GM19240 (cell line): ENCODE data around the gene ALKBH5.

ENCODE experiments used
- DNase-seq: peaks from one replicate; pipeline ENCODE4 v3.0.0; 2011; ENCODE audit warnings: low spot score; ENCODE audit not compliant: insufficient read length

Gene ALKBH5

GRCh38 chr17:18157354-18157985, 26.2 kb upstream of the ALKBH5 start:
- no peak for DNase-seq

DNA sequence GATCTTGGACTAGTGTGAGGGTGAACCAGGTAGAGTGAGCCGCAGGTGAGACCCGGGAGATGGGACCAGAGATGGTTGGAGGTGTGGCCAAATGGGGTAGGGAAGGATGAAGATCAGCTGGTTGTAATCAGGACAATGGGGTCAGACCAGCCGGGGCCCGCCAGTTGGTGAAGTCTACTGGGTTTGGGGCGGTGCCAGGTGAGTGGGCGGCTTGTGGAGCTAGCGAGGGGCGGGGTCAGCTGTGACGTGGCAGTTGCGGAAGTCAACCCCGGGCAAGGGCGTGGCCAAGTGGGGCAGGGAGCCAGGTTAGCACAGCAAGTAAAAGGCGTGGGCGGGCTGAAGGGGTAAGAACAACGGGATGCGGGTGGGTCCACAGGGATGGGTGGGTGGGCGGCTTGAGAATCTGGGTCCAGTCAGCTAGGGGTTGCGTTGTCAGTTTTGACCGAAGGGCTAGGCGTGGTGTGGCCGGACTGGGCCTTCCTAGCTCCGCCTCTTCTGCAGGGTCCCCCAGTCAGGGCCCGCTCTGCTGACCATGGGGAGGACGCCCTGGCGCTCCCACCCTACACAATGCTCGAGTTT, 25.5 kb upstream of the ALKBH5 start:
- DNase-seq: peak; percentile 82

DNA sequence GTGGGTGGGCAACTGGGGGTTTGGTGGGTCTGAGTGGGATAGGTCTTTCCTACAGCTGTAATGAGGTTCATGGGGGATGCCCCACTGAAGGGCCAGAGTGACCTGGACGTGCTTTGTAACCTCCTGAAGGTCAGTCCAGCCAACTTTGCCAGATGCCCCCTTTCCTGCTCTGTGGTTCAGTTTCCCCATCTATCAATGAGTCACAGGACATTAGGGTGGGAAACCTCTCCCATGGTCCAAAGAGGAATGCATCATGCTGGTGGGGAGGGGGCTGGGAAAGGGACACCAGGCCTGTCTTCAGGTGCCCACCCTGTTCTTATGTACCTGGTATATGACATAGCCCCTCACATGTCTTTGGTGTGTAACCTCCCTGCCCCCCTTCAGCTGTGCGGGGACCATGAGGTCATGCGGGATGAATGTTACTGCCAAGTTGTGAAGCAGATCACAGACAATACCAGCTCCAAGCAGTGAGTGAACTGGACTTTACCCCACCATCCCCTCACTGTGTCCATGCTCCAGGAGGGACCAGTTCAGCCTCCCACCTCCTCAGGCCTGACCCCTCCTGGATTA, 24.0 kb upstream of the ALKBH5 start:
- no peak for DNase-seq

- no peak for DNase-seq
These were observed 23.3 kb upstream of the ALKBH5 start for GRCh38 chr17:18160128-18160856.

DNA sequence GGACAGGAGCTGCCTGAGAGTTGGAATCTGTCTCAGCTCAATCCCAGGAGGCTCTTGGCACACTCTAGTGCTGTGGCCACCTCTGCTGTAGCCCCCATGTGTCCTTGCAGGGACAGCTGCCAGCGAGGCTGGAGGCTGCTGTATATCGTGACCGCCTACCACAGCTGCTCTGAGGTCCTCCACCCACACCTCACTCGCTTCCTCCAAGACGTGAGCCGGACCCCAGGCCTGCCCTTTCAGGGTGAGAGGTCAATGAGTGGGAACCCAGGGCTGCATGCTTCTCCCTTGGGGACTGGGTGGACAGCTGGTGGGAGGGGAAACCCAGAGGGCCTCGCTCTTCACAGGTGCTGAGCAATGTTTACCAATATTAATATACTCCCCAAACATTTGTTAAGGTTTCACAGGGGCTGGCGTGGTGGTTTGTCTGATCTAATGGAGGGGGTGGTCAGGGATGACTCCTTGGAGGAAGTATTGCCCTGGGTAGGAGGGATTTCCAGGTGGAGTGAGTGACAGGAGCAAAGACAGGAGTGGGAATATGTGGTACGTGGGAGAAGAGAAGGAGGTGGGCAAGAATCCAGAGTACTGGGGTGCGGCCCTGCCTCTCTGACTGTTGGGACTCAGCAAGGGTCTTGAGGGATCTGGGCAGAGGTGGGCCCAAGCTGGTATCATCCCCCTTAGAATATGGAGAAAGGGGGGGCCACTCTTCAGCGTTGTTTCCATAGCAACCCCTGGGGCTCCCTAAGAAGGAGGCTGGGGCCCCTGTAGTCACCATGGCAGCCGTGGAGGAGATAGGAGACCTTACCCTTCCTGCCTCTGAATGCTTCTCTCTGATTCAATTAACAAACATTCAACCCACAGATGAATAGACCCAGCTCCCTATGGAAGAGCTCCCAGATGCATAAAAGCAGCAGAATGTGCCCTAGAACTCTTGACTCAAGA, 22.2 kb upstream of the ALKBH5 start:
- no peak for DNase-seq

DNA sequence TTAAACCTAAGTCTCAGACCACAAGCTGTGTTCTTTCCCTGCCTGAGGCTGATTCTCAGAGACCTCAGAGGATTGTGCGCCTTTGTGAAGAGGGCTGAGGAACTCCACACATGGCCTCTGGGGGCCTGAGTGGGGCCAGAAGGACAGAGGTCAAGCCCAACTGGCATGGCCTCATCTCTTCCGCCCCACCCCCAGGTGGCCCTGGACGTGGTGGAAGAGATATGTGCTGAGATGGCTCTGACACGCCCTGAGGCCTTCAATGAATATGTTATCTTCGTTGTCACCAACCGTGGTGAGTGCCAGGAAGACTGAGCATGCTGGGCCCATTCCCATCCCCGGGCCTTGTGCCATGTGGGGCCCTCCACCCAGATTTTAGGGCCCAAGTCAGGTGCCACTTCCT, 20.1 kb upstream of the ALKBH5 start:
- no peak for DNase-seq

DNA sequence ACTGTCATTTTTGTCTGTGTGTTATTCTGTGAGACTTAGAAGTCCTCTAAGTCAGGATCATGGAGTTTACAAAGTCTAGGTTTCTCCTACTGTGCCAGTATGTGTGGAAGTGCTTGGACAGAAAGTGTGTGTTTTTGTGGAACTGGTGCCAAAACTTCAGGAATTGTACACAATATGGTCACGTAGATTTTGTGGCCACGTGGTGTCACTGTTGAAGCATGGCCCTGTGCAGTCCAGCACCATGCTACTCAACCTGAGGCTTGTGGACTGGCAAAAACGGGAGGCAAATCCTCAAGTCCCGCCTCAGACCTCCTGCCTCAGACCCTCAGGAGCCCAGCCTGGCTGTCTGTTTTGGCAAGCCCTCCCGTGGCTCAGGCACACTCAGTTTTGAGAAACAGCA, 16.7 kb upstream of the ALKBH5 start:
- no peak for DNase-seq

DNA sequence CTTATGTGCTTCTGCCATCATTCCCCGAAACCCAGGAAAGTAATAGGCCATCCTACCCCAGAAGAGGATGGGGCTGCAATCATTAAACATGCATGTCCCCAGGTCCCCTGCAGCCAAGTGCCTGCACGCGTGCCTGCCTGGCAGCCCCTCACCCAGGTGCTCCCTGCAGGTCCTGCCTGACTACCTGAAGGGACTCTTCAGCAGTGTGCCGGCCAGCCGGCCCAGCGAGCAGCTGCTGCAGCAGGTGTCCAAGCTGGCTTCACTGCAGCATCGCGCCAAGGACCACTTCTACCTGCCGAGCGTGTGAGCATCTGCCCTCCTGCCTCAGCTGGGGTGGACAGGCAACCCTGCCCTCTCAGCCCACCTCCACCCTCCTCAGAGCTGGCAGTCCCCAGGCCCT, 16.2 kb upstream of the ALKBH5 start:
- no peak for DNase-seq

DNA sequence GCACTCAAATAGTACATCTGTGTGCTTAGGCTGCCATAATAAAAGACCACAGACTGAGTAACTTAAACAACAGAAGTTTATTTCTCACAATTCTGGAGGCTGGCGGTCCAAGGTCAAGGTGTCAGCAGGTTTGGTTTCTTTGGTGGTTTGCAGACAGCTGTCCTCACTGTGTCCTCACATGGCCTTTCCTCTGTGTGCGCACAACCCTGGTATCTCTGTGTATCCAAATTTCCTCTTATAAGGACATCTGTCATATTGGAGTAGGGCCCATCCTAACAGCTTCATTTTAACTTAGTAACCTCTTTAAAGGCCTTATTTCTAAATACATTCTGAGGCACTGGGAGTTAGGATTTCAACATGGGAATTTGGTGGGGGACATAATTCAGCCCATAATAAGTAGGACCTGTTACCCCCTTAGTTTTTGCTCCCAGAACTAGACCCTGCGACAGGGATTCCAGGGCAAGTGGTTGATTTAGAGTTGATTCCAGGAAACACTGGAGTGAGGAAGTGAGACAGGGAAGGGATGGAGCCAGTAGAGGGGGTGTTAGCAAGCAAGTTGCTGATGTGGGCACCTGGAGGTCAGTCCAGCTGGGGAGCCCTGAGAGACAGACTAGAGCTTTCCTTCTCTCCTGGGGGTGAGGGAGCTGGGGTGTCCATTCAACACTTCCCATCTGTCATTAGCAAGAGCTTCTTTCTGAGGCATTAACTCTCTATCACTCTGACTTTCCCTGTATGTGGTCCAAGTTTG, 10.9 kb upstream of the ALKBH5 start:
- DNase-seq: no peak

DNA sequence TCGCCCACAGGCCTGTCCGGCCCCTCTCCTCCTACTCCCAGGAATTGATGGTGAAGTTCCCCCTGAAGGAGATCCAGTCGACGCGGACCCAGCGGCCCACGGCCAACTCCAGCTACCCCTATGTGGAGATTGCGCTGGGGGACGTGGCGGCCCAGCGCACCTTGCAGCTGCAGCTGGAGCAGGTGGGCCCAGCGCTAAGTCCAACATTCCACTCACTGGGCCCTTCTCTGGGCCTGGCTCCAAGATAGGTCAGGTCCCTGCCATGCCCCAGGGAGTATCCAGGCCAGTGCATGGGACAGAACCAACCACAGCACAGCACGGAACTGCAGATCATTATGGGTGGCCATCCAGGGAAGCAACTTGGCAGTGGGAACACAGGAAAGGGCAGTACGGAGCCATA, 9.9 kb upstream of the ALKBH5 start:
- DNase-seq: no peak

- no peak for DNase-seq
These were observed 7.5 kb upstream of the ALKBH5 start for GRCh38 chr17:18176176-18176575.

GRCh38 chr17:18177133-18177532, 6.5 kb upstream of the ALKBH5 start:
- DNase-seq: no peak

GRCh38 chr17:18177722-18178121, 5.9 kb upstream of the ALKBH5 start:
- DNase-seq: no peak

GRCh38 chr17:18179196-18179595, 4.4 kb upstream of the ALKBH5 start:
- DNase-seq: no peak

DNA sequence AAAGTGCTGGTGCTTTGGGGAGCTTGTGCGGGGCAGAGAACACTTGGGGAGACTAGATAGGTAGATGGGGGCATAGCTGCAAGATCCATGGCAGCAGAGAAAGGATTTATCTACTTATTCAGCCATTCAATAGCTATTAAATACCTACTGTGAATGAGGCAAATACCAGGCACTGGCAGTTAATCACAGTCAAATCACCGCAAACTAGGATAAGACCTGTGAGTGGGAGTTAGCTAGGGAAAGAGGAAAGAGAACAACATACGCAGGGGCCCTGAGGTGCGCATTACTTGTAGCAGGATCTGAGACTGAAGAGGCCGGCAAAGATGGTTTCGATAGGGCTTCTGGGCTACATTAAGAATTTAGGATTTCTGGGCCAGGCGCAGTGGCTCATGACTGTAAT, 3.8 kb upstream of the ALKBH5 start:
- DNase-seq: no peak

DNA sequence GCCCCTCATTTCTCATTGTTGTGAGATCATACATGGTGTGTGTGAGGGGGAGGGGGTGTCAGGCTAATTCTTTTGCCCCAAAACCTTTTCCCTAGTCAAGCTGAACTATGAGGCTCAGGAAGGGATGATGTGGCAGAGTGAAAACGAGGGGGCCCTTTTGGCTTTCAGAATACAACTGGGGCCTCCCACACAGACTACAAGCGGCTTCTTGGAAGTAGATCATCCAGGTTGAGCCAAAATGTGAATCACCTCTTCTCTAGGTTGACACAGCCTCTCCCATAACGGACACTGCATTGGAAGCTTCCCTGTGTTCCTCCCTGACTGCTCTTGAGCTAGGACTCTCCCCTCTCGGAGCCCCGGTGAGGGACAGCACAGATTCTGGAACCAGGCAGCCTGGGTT, 2.3 kb upstream of the ALKBH5 start:
- no peak for DNase-seq

- DNase-seq: no peak
These were observed 1.3 kb upstream of the ALKBH5 start for GRCh38 chr17:18182110-18182977.

DNA sequence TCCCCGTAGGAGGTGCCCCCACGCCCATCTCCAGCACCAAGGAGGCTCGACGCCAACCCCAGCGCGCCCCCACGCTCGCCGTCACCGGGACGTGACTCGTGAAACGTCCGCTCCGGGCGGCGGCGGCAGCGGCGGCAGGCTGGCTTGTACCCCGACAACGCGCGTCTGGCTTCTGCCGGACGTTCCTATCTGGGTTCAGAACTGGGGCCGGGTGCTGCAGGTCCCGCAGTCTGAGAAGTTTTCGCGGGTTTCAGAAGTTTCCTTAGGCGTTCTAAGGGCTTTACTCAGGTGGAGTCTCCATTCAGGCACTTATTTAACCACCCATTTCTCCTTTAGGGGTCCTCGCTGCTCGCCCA, 672 bp upstream of the ALKBH5 start:
- DNase-seq: peak; percentile 71

DNA sequence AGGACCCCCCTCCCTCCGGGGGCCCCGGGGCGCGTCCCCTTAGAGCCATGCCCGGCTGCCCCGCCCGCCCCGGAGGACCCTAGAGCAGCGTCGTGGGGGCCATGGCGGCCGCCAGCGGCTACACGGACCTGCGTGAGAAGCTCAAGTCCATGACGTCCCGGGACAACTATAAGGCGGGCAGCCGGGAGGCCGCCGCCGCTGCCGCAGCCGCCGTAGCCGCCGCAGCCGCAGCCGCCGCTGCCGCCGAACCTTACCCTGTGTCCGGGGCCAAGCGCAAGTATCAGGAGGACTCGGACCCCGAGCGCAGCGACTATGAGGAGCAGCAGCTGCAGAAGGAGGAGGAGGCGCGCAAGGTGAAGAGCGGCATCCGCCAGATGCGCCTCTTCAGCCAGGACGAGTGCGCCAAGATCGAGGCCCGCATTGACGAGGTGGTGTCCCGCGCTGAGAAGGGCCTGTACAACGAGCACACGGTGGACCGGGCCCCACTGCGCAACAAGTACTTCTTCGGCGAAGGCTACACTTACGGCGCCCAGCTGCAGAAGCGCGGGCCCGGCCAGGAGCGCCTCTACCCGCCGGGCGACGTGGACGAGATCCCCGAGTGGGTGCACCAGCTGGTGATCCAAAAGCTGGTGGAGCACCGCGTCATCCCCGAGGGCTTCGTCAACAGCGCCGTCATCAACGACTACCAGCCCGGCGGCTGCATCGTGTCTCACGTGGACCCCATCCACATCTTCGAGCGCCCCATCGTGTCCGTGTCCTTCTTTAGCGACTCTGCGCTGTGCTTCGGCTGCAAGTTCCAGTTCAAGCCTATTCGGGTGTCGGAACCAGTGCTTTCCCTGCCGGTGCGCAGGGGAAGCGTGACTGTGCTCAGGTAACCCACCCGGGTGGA, 759 bp downstream of the ALKBH5 start:
- DNase-seq: no peak
